HEK293 (cell line): ENCODE data around the gene TARS2.

Experiments
- CTCF ChIP-seq: fragments of 450-650 bp; formaldehyde crosslinking; IDR thresholded peaks from 2 replicates; pipeline ENCODE4 v1.5.1; 2016; ENCODE audit warnings: missing biosample characterization, missing genetic modification characterization
- ZBTB10 ChIP-seq: fragments of 450-650 bp; formaldehyde crosslinking; IDR thresholded peaks from 2 replicates; pipeline ENCODE4 v1.5.1; 2016; ENCODE audit warnings: missing biosample characterization, missing genetic modification characterization
- ZBTB44 ChIP-seq: fragments of 450-650 bp; IDR thresholded peaks from 2 replicates; pipeline ENCODE4 v1.5.1; 2018; ENCODE audit warnings: missing biosample characterization, mild to moderate bottlenecking, missing genetic modification characterization
- ZFP37 ChIP-seq: fragments of 450-650 bp; formaldehyde crosslinking; IDR thresholded peaks from 2 replicates; pipeline ENCODE4 v1.5.1; 2016; ENCODE audit warnings: missing biosample characterization, missing genetic modification characterization
- ZNF175 ChIP-seq: fragments of 450-650 bp; formaldehyde crosslinking; IDR thresholded peaks from 2 replicates; pipeline ENCODE4 v1.5.1; 2016; ENCODE audit warnings: missing biosample characterization, missing genetic modification characterization
- ZNF561 ChIP-seq: fragments of 450-650 bp; IDR thresholded peaks from 2 replicates; pipeline ENCODE4 v1.5.1; 2018; ENCODE audit warnings: missing biosample characterization, missing genetic modification characterization, borderline replicate concordance
- ZNF670 ChIP-seq: fragments of 450-650 bp; formaldehyde crosslinking; IDR thresholded peaks from 2 replicates; pipeline ENCODE4 v1.5.1; 2016; ENCODE audit warnings: missing biosample characterization, missing genetic modification characterization, low read depth
- ZNF830 ChIP-seq: fragments of 450-650 bp; IDR thresholded peaks from 2 replicates; pipeline ENCODE4 v1.5.0; 2018; ENCODE audit warnings: missing biosample characterization, missing genetic modification characterization, low read depth, mild to moderate bottlenecking, moderate library complexity

DNA sequence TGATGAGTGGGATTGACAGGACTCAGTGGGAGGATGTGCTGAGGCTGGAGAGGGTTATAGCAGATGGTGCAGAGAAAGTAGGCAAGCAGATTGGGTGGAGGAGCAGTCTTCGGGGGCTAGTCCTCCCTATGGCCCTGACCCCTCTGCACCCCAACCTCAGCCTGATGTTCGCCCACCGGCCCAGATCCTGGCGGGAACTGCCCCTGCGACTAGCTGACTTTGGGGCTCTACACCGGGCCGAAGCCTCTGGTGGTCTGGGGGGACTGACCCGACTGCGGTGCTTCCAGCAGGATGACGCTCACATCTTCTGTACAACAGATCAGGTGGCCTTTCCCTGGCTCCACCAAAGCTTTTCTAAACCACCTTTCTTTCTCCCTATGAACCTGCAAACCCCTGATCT, 11.1 kb downstream of the TARS2 start:
- TF ChIP-seq ZFP37 (tag by site-specific recombination) (no peak), ZBTB44 (tag by site-specific recombination) (no peak), CTCF (tag by site-specific recombination) (no peak), ZNF670 (tag by site-specific recombination) (no peak), ZNF561 (tag by site-specific recombination) (no peak), ZBTB10 (no peak), ZNF830 (tag by site-specific recombination) (no peak), ZNF175 (no peak)
